GM19328 (cell line): ENCODE results near the gene TMEM40.
"Not testable (repeated sequence)": the region's sequence is repeated elsewhere in the genome, so short reads cannot be mapped to it uniquely, and the experiment has no call there.

ENCODE experiments used
- ATAC-seq: cut with Tn5 transposase; IDR thresholded peaks from one replicate; pipeline ENCODE4 v1.9.1; 2021; ENCODE audit warnings: mild to moderate bottlenecking, moderate library complexity; ENCODE audit not compliant: unreplicated experiment

Gene TMEM40

DNA sequence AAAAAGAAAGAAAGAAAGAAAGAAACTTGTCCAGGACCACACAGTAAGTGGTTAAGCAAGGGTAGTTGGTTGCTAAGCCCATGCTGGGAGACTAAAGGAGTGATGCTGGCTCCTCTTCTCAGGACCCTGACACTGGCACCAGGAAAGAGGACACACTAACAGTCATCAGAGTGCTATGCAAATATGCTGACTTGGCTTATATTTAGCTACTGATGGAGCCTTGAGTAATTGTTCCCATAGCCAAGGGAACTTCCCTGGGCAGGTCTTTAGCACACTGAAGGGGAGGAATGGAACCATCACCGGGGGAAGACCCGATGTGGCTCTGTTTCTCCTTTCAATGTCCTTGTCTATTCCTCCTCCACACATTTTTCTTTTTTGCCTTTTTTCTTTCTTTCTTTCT lies 6.2 kb downstream of the TMEM40 start:
- no peak for ATAC-seq

DNA sequence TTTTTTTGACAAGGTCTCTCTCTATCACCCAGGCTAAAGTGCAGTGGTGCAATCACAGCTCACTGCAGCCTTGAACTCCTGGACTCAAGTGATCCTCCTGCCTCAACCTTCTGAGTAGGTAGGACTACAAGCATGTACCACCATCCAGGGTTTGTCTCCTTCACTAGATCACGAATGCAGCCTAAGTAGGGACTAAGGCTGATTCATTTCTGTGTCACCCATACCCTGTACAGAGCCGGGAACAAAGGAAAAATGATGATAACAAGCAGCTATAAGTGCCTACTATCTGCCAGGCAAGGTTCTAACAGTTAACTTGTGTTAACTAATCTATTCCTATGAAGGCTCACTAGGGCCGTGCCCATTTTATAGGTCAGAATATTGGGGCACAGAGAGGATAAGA lies 7.0 kb downstream of the TMEM40 start:
- no peak for ATAC-seq

DNA sequence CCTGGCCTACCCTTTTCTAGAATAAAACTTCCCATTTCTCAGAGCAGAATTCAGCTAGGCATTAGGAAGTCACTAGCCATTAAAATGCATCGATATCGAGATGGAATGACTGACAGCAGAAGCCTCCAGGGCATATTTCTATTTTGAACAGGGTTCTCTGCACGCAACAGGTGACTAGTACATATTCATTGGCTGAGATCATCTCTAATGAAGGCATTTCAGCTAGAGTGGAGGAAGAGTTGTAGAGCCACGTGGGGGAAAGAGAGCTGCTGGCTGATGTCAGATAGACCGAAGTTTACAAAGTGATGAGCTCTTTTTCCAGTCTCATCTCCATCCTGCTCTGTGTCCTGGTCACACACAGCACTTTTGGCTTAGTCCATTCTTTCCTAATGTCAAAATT lies 7.5 kb downstream of the TMEM40 start:
- no peak for ATAC-seq

DNA sequence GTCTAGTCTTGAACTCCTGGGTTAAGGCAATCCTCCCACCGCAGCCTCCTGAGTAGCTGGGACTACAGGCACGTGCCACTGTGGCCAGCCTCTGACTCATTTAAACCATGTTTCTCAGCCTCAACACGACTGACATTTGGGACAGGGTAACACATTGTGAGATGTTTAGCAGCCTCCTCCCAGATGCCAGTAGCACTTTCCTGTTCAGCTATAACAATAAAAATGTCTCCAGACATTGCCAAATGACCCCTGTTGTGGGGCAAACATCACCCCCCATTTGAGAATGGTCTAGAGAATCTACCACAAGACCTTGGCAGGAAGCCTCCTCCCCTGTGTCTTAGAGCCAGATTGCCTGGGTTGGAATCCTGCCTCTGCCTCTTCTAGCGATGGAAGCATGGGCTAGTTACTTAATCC lies 8.4 kb downstream of the TMEM40 start:
- no peak for ATAC-seq

DNA sequence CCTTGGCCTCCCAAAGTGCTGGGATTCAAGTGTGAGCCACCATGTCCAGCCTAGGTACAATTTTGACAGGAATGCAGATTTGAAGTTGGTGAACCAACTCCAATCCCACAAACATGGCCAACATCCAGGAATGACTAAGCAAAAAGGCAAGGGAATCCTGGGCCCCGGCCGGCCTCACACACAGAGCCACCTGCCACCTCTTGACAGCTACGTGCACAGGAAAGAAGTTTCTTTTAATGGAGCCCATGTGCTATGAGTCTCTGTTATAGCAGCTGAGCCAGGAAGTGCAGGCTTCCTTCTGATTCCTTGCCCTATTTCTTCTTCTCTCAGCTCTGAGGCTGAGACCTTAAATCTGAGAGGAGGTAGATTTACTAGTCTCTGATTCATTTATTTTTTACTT lies 8.8 kb downstream of the TMEM40 start:
- ATAC-seq = no peak

DNA sequence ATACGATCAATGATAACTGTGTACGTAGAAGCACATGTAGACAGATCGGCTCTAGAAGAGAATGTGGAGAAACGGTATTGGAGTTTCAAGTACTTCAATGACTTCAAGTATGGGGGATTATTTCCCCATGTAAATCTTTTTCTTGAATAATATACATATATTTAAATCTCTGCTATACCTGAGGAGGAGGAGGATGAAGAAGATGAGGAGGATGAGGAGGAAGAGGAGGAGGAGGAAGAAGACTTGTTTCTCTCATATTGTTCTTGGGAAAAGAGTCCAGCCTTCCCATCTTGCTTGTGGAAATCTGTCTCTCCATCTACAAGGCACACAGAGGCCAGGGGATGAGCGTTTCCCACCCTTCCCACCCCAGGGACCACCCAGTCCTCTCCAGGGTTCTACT lies 10.6 kb downstream of the TMEM40 start:
- ATAC-seq = no peak

DNA sequence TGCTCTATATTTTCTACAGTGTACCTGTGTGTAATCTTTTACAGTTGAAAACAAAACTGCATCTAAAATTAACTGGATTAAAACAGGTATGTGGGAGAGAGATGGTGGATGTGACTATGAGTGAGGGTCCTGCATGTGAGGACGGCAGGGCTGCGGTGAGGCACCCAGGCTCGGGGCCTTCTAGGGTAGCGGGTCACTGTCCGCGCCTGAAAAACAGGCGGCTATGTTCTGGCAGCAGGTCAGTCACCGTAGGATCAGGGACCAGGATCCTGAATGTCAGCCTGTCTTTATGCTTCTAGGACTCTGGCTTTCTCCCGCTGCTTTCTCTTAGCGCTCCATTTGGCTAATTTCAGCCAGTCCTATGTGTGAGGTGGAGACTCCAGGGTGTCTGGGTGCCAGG lies 12.6 kb downstream of the TMEM40 start:
- ATAC-seq = no peak

DNA sequence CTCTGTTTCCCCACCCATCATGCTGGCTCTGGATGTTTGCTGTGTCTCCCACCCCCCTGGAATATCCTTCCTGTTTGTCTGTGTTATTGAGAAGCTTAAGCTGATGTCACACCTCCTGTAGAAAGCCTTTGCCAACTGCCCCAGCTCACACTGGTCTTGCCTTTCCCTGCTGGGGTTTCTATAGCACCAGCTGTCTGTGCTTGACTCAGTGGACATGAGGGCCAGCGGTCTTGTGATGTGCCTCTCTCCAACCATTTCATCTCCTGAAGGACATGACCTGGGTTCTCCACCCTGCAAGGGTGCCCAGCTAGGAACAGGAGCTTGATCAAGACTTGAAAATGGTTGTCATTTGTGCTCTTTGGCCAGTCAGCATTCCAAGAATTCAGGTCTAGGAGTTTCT lies 14.7 kb downstream of the TMEM40 start:
- ATAC-seq = no peak

DNA sequence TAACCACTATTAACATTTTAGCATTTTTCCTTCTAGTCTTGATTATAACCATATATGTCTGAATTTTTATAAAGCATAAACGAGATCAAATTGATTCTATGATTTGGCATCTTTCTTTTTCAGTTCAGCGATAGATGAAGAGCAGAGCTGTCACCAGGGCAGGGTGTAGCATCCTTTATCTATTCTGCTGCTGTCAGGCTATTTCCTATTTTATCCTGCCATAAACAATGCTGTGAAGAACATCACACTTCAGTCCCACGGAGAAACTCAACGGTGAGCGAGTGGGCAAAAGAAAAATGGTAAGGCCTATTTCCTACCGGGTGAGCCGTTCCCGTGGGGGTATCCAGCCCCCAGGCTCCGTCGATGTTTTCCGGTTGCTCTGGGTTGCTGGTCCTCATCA lies 15.5 kb downstream of the TMEM40 start:
- ATAC-seq = no peak

DNA sequence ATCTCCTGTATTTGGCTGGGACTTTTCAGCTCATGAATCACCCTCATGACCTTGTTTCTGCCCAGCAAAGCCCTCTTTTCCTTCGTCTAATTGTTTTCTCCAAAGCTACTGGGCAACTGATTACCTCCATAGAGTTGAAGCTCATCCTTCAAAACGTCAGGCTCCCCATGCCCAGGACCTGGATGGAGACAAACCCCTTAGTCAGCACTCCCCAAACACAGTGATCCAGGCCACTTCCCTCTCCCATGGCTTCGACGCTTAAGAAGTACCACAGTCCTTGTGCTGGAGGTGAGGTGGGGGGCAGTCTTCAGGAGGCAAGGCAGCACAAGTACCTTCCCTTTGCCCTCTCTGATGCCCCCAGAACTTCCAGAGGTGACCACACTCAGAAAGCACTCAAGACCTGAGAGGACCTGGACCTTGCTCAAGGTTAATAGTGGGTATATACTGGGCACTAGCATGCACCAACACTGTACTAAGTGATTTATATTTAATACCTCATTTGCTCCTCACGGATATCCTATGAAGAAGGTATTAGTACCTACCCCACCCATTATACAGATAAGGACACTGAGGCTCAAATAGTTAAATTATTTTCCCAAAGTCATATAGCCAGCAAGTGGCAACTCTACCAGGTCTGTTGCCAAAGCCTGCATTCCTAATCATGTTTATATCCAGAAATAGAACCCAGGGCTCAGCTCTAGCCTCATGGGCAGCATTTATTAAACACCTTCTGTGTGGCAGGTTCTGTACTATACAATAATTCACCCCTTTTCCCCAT lies 16.5 kb downstream of the TMEM40 start:
- ATAC-seq = no peak

DNA sequence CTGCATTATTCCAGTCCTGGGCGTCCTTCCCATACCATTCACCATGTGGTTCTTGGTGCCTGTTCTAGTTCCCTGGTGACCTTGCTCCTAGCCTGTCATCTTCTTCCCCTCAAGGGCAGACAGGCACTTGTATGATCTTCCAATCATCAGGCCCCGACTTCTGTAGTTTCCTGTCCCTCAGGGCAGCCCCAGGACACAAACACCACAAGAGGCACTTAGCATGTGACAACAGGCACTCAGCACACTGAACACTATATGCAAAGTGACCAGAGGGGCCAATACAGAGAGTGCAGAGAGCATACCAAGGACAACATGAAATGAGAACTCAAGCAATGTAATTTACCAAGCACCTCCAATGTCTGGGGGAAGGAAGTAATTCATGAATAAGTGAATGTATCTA lies 17.9 kb downstream of the TMEM40 start:
- ATAC-seq = no peak

DNA sequence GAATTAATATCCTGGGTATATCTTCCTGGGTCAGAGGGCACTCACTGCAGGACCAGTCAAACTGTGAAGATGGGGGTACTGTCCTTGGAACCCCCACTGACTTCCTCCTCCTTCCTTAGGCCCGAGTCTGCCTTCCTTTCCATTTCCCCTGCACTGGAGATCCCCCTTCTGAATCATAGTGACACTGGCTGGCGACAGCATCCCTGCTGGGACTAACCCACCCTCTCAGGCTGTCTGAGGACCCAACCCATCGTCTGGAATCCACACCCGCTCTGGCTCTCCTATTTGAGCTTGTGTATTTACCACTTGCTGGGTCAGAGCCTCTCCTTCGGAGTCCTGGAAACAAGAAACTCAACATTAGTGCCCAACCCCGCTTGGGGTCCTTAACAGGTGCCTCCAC lies 21.2 kb downstream of the TMEM40 start:
- ATAC-seq = no peak

DNA sequence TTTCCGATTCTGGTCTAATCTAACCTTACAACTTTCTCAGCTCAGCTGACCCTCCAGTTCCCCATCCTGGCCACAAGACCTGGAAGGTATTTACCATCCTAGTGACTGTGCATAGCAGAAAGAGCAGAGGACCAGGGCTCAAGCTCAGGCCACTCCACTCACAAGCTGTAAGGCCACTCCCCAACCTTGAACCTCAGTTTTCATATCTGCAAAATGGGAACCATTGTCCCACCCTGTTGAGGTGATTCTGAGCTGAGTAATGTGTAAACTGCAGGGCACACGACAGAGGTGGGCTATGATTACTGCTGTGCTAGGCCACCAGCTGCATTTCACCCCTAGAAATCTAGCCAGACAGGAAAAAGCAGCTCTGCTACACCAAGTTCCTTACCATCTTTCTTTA lies 21.7 kb downstream of the TMEM40 start:
- no peak for ATAC-seq

DNA sequence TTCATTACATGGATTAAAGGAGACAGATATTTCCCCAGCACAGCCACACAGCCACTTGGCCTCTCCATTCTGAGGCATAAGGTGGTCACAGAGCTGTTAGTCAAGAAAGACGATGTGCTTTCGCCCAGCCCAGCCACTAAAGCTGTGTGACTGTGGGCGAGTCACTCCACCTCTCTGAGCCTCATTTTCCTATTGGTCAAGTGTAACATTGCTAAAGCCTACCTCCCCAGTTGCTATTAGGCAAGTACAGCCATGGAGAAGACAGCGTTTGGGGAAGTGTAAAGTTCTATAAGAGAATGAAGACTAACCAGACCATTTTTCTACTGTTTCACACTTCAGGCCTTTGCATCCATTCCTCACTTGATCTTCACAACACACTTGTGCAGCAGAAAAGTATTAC lies 24.1 kb downstream of the TMEM40 start:
- no peak for ATAC-seq

DNA sequence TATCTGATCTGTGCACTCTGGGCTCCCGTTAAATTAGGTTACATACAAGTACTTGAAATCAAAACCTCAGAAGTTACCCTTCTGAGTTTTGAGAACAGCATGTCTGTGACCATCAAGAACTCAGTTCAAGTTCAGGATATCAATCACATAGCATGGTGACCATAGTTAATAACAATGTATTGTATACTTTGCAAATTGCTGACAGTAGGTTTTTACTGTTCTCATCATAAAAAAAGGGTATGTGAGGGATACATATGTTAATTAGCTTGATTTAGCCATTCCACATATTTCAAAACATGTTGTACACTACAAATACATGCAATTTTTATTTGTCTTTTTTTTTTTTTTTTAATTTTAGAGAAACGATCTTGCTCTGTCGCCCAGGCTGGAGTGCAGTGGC lies 25.5 kb downstream of the TMEM40 start:
- ATAC-seq = no peak

DNA sequence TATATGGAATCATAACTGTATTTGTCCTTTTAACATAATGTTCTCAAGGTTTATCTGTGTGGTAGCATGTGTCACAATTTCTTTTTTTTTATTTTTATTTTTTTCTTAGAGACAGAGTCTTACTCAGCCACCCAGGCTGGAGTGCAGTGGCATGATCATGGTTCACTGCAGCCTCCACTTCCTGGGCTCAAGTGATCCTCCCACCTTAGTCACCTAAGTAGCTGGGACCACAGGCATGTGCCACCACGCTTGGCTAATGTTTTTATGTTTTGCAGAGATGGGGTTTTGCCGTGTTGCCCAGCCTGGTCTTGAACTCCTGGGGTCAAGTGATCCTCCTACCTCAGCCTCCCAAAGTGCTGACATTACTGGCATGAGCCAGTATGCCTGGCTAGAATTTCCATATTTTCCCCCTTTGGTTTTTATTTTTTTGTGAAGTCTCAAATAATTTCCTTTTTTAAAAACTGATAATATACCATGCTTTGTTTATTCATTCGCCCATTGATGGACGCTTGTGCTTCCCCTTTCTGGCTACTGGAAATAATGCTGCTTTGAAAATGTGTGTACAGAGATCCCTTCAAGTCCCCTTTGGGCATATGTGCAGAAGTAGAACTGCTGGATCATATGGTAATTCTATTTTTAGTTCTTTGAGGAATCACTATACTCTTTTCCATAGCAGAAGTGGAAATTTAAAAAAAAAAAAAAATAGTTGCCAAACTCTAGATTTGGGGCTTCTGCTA lies 28.4 kb downstream of the TMEM40 start:
- no peak for ATAC-seq

DNA sequence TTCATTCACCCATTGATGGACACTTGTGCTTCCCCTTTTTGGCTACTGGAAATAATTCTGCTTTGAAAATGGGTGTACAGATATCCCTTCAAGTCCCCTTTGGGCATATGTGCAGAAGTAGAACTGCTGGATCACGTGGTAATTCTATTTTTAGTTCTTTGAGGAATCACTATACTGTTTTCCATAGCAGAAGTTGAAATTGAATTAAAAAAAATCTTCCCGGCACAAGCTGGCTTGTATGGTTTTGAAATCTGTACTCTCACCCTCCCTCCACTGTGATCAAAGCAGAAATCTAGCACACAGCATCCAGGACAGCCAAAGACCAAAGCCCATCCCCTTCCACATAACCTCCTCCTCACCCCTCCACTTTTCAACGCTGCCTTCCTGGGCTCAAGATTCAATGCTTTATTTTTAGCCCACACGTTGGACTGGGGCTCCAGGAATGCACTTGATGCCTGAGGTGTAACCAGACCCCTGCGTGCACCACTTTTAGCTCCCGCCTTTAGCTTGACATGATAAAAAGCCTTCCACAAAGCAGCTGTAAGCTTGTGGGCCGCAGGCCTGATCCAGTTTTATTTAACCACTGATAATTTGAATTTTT lies 29.9 kb downstream of the TMEM40 start:
- ATAC-seq = no peak

DNA sequence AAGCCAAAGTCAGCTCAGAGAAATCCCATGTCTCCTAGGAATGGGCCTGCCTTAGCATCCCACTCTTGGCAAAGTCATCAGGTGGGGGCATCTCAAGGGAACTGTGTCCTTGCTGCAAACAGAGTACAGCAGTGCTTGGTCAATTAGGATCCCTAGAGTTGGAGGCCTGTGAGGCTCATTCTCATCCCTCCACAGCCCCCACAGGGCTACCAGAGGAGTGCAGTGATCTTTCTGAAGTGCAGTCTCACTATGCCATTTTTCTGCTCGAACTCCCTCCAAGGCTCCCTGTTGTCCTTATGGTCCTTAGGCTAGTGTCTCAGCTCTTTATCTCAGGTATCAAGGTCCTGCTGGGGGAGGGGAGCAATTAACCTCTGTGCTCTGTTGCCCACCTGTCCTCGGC lies 31.1 kb downstream of the TMEM40 start:
- no peak for ATAC-seq

DNA sequence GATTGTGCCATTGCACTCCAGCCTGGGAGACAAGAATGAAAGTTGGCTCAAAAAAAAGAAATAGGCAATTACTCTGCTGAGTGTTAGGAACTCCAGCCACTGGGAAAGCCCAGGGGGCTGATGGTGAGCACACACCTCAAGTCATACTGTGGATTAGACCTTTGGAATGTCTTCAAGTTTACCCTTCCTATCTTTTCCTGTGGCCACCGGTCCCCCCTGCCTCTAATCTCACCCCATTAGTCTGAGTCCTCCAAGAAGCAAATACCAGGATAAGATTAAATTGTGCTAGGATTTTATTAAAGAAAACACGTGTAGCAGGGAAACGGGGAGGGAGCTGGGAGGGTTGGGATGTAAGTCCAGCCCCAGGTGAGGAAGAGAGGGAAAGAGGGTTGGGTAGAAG lies 31.6 kb downstream of the TMEM40 start:
- no peak for ATAC-seq

DNA sequence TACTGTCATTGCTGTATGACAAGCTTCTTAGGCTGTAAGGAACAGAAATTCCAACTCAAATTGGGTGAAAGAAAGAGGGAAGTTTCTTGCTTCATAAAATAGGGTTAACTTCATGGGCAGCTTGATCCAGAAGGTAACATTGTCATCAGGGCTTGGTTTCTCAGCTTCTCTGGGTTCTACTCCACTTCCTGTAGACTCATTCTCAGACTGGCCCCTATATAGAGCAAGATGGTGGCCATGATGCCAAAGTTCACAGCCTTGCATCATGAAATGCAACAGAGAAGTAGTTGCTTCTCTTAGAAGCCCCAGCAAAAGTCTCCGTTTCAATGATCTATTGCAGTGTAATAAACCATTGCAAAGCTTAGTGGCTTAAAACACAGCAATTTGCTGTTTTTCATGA lies 33.6 kb downstream of the TMEM40 start:
- no peak for ATAC-seq

DNA sequence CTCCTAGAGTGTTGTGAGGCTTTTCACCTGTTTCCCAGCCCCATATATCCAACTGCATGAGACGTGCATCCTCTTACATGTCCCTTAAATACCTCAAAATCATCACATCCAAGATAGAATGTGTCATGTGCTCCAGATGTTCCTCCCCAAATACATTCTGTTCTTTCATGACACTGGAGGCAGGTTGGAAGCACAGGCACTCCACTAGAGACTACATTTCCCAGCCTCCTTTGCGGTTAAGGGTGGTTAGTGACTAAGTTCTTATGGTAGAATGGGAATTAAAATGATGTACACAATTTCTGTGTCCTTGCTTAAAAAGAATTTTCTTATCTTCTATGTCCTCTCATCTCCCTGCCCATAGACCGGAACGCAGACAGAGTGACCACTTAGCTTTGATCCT lies 34.3 kb downstream of the TMEM40 start:
- ATAC-seq = no peak

DNA sequence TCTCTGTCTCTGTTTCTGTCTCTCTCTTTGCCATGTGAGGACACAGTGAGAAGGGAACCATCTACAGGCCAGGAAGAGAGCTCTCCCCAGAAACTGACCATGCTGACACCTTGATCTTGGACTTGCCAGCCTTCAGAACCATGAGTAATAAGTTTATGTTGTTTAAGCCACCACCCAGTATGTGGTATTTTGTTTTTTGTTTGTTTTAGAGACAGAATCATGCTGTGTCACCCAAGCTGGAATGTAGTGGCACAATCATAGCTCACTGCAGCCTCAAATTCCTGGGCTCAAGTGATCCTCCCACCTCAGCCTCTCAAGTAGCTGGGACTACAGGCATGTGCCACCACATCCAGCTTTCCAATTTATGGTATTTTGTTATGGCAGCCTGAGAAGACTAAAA lies 35.7 kb downstream of the TMEM40 start:
- ATAC-seq = not testable (repeated sequence)
